Lung microvascular endothelial cell (primary cell): ENCODE results near the gene SNPH. TPM values are rescaled to one million over a fixed set of nuclear protein-coding genes. Genes with fewer than 3 reads are reported as not detected.

Experiments
- DNase-seq, 2 donors: peaks; one replicate each; pipeline versions ENCODE4 v3.0.0 to v3.0.0-alpha.2; 2010; ENCODE audit warnings: low read depth in 2 of 2
- total RNA-seq: library from RNA; depleted of rRNA; stranded (reverse); fragments of >200 nt; gene quantifications from 2 replicates; pipeline ENCODE4 v1.2.1, GENCODE V29; 2014

The SNPH gene
- total RNA-seq, 1 donor from 2014 or later = 1.8 TPM

DNA sequence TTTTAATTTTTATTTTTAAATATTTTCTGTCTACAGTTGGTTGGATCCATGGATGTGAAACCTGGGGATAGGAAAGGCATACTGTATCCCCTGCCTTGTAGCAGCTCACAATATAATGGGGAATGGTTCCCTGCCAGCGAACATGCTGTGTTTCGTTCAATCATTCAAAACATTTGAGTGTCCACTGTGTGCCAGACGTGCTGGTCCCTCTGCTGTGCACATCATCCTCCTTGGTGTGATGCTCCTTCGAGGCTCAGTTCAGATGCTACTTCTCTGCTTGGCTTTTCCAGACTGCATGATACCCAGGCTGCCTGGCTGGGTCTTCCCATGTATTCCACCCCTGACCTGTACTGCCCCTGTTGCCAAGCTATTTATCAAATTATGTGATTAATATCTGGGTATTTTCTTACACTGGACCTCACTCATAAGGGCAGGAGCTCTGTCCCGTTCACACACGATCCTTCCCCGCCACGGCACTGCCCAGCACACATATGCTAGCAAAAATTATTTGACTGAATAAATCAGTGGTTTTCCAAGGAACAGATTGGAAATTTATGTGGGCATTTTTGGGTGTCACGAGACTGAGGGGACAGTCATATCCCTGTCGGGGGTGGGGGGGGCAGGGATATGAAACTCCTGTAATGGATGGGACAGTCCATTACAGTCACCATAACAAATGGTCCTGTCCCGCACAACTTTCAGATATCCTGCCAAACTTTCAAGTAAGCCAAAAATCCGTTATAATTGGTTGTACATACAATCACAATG lies 57.9 kb downstream of the SNPH start:
- peak in 1 of 2 donors; percentile 35 for DNase-seq

DNA sequence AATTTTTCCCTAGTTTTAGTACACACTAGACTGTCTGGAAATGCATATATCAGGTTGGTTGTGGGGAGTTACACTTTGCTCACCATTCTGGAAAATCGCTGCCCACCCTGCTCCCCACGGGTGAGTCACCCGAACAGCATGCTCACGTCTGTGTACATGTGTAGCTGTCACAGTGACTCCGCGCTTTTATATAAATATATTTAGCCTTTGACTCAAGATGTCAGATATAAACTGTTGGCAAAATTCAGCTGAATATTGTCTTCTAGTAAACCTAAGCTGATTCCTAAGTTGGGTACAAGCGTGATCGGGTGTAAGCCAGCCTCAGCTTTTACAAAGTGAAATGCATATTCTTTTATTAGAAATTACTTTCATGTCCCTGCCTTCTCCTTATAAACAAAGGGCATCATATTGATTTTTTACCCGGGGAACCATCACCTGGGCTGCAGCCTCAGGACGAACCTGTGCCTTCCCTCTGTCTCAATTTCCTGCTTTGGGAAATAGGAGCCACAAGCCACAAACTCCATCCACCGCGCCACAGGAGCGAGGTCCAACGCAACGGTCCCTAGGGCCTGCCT lies 58.6 kb downstream of the SNPH start:
- DNase-seq = peak; percentile 87 to 92

DNA sequence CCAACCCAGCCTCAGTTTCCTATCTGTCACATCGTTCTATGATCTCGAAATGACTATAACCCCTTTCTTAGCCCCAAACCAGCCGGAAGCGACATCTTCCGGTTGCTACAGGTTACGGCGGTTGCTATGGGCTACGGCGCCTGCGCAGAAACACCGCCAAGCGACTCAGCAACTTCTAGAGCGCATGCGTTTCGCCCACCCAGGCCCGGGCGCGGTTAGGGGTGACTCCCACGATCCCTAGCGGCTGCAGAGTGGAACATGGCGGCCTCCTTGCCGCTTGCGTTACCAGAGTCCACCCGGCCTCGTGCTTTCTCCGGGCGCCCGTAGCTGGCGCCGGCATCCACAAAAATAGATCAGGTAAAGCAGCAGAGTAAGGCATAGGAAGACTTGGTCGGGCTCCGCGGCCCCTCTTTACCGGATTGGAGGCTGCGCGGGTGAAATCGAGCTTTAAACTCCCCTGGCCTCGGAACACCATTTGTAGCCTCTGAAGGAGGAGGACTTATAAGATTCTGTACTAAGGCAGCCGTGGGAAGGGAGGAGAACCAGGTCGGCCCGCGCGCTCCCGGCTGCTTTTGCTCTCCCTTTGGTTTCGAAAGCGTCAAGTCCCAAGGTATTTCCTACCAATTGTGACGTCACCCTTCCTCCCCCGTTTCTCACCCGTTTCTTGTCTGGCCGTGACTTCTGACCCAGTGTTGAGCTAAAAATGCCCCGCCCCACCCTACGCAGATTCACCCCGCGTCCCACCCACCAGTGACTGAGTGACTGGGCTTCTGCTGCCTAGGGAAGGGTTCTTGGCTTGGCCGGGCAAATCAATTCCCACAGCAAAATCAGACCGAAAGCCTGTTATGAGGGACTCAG lies 59.3 kb downstream of the SNPH start:
- peak; percentile 99 for DNase-seq

DNA sequence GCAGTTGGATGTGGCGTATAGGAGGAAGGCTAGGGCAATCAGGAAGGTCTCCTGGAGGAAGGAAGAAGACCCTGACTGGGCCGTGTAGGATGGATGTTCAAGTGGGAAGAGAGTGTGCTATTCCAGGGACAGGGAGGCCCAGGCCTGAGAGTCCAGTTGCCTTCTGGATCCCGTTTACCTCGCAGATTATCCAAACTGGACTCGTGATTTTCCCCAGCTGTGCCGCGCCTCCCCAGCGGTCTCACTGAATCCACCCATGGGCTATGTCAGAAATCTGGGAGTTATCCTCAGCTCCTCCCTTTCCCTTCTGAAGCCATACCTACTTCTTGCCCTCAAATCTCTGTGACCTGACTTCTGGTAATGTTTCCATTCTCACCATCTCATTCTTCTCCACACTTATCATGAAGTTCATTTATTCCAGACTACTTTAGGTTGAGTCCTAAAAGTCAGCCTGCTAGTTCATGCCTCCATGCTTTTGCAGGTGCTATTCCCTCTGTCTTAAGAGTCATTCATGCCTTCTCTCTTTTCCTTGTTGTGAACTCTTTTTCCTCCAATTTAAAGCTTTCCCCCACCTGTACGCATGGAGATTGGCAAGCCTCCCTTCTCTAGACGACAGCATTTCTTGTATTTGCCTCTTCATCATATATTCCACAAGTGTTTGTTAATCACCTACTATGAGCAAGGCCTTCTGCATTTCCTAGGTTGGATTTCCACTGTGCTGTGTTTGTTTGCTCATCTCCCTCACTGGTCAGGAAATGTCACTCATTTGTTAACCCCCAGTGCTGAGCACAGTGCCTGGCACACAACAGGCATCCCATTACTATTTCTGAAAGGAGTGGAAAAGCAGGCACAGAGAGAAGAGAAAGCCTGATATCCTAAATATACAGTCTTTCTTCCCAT lies 60.2 kb downstream of the SNPH start:
- DNase-seq = peak; percentile 63 to 68

DNA sequence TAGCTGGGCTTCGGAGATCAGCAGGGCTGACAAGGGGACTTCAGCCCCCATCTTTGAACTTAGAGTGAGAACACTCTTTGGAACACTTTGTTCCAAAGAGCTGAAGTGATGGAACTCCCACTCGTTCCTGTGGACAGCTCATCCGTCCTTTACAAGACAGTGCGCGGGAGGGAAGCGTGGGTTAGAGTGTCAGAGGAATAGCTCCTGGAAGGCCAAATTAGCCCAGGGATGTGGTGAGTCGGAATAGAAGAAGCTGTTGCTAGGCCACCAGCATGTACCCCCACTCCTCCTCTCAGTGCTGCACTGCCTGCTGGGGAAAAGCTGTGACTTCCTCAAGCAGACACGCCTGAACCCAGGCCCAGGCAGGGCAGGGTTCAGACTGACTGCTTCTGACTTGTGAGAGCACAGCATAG lies 61.2 kb downstream of the SNPH start:
- peak; percentile 26 to 59 for DNase-seq

DNA sequence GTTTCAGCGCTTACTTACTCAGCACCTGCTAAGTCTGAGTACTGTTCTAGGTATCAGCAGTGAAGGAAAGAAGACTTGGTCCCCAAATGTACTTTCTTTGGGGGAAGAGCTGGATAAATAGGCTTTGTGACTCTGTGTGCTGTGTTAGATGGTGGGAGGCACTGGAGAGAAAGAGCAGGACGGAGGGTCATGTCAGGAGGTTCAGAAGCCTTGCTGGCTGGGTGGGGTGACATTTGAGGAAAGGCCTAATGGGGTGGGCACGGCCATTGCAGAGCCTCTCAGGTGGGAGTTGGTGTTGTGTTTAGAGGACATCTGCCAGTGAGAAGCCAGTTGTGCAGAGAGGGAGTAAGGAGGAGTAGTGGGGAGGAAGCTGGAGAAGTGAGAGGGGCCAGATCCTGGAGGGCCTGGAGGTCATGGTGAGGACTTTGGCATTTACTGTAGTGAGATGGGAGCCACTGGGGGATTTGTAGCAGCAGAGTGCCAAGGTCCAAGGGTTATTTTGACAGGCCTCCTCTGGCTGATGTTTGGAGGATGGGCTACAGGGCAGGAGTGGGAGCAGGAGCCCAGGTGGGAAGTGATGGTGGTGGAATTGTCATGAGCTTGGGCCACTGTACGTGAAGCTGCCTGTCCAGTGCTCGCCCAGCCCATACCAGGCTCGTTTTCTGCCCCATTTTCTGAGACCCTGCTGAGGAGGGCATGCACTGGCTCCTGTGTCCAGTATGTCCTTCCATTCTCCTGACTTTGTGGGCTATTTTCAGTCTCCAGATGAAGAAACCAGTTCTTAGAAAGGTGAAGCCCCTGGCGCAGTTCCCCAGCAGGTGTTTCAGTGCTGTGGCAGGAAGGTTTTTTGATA lies 62.0 kb downstream of the SNPH start:
- no peak for DNase-seq

DNA sequence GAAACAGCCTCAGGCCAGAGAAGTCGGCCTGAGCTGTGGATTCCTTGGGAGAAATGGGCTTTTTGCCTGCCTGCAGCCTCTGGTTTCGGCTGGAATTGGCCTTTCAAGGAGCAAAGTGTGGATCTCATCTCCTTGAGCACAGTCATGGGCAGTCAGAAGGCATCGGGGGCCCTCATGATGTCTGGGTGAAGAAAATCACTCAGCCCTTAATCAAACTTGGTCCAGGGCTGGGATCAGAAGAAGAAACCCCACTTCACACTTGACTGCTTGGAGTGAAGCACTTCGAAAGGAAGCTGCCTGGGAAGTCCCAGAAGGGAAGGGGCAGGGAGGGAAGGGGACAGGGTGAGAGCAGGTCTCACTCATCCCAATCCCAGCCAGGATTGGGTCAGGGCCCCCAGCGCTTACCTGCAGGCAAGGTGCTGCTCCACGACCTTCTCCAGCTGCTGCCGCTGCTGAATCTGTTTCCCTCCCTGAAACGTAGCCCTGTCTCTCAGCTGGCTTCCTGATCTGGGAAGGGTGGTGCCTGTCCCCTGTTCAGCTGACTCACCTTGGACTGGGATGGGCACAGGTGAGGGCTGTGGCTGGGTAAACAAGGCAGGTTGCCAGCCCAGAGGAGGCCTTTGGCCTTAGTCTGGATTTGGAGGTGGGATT lies 62.7 kb downstream of the SNPH start, which contains the start of gene SDCBP2:
Gene SDCBP2, minus strand, starts transcription at position 460 of the 651 bp plus-strand sequence. CDS start 8,723 bp downstream, outside the sequence.
- no peak for DNase-seq

DNA sequence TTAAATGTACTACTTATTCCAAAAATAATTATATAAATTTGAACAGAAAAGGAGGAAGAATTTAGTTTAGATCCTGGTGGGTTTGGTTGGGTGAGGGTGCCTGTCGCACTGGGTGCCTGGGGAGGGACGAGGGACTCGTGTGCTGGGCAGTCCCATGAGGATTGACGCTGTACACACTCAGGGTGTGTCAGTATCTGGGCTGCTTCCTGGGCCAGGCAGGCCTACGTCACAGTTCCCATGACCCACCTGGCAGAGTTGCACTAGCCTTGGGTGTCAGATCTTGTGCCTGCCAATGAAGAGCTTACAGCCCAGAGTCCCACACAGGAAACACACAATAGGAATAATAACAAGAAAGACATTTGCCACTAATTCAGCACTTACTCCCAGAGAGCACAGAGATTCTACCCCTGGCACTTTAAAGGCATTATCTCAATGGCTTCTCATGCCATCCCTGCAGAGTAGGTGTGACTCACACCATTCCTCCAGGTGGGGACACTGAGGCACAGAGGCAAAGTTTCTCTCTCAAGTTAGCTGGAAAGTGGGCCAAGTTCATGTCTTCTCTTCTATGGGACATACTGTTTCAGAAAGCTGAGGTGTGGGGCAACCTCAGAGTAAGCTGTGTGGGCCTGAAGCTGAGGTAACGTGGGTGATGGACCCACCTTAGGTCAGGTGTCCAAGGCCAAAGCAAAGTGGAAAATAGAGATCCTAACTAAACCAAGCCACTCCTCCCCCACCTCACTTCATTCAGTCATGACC lies 64.2 kb downstream of the SNPH start:
- peak; percentile 70 to 79 for DNase-seq

DNA sequence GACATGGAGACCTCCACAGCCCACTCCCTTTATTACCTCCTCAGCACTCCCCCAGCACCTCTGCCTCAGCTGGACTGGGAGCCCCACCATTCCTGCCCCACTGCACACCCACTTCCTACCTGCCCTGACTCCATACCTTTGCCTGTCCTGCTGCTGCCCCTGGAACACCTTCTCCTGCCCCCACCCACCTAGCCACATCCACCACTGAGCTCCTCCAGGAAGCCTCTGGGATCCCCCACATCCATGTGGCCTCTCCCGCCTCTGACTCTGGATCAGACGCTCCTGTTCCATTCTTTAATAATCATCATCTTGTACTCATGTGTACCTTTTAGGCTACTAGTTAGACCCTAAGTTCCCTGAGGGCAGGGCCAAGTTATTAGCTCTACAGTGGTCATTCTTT lies 65.0 kb downstream of the SNPH start:
- DNase-seq = no peak

DNA sequence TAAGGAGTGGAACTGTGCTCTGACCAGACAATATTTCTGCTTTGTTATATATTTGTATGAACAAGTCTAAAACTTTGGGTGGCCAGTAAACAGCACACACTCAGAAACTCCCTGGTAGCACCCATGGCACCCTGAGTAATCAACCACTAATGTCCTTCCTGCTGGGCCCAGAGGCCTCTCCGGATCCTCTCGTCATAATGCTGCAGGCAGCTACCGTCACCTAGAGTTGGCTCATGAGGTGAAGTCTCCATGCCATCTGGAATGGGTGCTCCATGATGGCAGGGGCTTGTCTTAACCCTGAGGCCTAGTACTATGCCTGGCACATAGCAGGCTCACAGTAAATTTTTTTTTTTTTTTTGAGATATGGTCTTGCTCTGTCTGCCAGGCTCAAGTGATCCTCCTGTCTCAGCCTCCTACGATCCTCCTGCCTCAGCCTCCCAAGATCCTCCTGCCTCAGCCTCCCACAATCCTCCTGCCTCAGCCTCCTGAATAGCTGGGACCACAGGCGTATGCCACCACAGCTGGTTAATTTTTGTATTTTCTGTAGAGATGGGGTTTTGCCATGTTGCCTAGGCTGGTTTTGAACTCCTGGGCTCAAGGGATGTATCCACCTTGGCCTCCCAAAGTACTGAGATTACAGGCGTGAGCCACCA lies 65.8 kb downstream of the SNPH start:
- DNase-seq = peak in 1 of 2 donors; percentile 49

DNA sequence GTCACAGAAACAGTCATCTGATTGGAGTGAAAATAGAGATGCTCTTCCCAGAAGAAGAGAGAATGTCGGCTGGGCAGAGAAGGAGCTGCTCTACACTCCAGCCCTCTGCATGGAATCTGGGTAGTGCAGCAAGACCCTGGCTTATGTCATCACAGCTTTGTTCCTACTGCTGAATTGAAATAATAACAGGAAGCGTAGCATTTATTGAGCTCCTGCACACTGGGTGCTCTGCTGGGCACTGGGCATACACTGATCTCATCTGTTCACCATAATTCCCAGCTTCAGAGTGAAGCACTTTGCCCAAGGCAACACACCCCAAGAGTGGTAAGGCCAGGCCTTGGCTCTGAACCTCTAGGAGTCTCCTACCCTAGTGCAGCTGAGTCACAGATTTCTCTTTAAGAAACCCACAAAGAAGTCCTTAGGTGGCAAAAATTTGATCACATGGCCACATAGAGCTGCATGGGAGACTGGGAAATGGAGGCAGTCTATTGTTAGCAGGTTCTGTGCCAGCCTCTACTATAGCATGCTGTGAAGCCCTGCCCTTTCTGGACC lies 66.7 kb downstream of the SNPH start:
- DNase-seq = peak; percentile 57 to 67

DNA sequence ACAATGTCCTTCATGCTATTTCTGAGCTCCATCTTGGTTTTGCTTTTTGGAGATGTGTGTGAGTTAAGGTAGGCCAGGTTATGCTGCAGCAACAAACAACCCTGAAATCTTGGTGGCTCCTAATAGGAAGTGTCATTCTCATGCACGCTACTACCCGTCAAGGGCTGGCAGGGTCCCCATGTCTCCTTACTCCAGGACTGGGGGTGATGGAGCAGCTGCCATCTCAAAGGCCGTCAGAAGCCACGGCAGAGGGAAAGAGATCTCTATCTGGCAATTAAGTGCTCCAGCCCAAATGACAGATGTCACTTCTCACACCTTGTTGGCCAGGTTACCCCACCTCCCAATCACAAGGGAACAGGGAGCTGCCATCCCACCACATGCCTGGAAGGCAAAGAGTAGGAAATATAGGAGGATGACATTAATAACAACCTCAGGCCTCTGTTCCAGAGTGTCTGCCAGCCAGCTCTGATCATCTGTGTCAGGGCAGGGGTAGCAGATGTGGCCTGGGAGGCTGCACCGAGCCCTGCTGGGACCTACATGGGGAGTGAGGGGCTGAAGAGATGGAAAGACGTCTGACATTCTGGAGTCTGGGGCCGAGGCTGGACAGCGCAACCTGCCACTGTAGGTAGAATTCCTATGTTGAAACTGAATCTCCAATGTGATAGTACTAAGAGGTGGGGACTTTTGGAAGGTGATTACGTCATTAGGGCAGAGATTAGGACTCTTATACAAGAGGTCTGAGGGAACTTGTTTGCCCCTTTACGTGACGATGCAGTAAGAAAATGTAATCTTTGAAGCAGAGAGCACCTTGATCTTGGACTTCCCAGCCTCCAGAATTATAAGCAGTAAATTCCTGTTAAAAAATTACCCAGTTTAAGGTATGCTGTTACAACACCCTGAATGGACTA lies 67.6 kb downstream of the SNPH start:
- no peak for DNase-seq

DNA sequence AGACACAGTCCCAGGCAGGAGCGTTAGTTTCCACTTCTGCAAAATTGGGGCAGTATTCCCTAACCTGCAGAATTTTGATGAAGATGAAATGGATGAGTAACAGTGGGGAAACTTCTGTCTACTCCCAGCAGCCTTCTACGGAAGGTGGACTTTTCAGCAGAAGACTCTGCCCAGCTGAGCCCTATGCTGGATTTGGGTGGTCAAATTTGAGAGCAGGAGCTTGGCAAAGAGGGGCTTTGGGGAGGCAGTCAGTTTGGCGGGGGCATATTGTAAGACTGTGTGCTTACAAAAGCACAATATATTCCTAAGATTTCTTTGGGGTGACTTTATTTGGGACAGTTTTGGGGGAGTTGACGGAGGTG lies 68.3 kb downstream of the SNPH start:
- DNase-seq = no peak

DNA sequence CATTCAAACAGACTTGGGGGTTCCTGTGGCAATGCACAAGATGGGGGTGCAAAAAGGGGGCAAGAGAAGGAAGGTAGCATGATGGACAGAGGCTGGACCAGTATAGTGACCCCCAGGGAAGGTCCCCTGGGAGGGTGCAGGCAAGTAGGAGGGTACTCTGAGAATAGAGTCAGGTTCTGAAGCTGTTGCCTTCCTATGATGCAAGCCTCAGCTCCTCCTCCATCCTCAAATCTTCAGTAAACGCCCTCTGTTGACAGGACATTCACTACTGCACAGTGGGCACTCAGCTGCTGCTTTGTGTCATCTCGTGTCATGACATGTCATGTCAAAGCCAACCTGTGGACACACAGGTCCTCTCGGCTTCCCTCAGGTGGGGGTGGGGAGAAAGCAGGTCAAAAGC lies 68.7 kb downstream of the SNPH start:
- no peak for DNase-seq

DNA sequence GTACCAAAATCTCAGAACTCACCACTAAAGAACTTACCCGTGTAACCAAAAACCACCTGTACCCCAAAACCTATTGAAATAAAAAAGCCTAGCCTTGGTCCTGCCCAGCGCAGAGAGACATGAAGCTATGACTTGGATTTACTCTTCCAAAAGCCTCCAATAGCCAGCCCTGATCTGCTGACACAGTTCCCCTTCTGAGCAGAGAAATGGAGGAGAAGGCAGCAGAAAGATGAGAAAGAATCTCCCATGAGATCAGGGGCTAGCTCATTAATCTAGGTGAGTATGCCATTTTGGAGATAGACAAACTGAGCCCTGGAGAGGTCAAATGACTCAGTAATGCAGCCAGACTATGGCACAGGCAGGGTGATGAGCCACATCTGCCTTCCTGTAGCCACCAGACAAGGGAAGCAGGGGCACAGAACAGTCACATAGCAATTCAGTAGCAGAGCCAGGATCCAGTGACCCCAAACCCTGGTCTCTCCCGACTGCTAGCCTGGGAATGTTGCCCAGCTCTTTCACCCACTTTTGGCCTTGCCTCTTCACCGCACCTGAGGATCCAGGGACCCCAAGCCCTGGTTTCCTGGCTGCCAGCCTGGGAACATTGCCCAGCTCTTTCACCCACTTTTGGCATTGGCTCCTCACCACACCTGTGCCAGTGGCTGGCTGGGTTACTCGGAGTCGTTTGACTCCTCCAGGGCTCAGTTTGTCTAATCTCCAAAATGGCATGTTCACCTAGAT lies 70.0 kb downstream of the SNPH start:
- peak; percentile 61 to 92 for DNase-seq

DNA sequence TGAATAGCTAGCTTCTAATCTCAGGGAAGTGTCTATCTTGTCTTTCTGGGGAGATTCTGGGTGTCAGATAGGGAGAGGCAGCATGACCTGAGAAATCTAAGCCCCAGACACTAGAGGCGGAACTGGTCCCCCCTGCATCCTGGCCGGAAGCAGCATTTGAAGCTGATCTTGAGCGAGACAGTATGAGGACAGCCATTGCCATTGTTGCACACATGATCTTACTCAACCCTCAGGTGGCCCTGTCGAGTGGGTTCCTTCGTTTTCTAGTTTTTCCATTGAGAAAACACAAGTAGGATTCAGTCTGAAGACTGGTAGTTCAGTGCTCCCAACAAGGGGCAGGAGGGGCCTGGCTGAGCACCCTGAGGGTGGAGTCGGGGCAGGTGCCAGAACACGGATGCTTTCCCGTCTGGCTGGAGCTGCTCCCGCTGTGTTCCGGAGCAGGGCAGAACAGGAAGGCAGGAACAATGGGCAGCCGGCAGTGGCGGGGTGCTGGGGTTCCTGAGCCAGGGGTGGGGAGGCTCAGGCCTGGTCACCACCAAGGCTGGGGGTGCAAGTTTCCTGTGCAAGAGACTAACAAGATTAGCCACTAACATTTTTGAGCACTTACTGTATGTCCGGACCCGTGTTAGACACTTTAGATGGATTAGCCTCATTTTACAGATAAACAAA lies 70.7 kb downstream of the SNPH start:
- DNase-seq = peak; percentile 91 to 97
